ENCODE measurements around the gene MICU1. TPM values are rescaled to one million over a fixed set of nuclear protein-coding genes. Genes with fewer than 3 reads are reported as not detected.
"Not testable (repeated sequence)": the region's sequence is repeated elsewhere in the genome, so short reads cannot be mapped to it uniquely, and the experiment has no call there.

MICU1 gene
- total RNA-seq, 2 experiments from 2014 or later: 41.2 to 41.7 TPM

DNA sequence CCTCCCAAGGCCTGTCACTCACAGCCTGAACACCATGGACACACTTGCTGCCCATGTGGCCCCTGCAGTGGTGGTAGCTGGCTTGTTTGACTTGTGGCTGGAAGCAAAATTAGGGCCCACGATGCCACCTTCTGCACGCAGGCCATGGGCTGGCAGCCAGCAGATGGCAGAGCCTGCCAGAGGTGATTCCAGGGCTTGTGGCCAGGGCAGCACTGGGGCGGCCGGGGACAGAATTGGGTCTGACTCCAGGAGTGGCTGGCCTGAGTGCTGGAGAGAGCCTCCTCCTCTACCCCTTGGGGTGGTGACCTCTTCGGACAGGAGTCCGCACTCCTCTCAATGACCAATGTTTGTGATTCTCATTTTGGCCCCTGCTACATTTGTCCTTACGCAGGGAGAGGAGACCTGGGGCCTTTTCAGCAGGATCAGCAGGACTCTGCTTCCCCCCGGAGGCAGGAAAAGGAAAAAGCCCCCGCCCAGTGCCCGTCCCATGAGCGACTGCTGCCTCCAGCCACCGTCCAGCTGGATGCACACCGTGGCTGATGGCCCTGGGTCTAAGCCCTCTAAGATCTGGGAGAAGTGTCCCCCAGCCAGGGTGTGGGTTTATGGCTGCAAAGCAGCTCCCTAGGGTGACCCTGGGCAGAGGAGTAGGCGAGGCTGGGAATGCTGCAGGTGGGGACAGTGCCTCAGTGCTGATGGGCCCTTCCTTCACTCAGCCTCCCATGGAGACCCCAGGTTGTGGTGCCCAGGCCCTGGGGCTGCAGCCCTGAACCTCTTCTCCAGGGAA is 297.6 kb downstream of the MICU1 start:
- intact Hi-C loops (cut with micrococcal nuclease): no loop called here
- ChIA-PET CTCF (interaction anchor here (1.1 to 7.2 kb wide), 6 partner anchors 9 to 53 kb away, joined by 3 to 100 read pairs (median 6); partner anchors contain the start of gene DDIT4), POLR2A (interaction anchor here (0.6 to 12.2 kb wide), 10 partner anchors 9 to 719 kb away, joined by 3 to 240 read pairs (median 22); partner anchors contain the start of genes ANAPC16, ASCC1 and DDIT4)
- peak overlapping the region; percentile 99 for H3K27ac Mint-ChIP-seq
- peak; percentile 55 for DNase-seq
- H3K4me1 Mint-ChIP-seq (ENCODE audit: low read depth): peaks cover 71% of the 10 kb centered on the region
- H3K27me3 Mint-ChIP-seq: peaks cover 5% of the 10 kb centered on the region
- H3K4me3 Mint-ChIP-seq: peak overlapping the region; percentile 100
- H3K36me3 Mint-ChIP-seq: peaks cover 20% of the 10 kb centered on the region
- H3K9me3 Mint-ChIP-seq: peaks cover 5% of the 10 kb centered on the region

DNA sequence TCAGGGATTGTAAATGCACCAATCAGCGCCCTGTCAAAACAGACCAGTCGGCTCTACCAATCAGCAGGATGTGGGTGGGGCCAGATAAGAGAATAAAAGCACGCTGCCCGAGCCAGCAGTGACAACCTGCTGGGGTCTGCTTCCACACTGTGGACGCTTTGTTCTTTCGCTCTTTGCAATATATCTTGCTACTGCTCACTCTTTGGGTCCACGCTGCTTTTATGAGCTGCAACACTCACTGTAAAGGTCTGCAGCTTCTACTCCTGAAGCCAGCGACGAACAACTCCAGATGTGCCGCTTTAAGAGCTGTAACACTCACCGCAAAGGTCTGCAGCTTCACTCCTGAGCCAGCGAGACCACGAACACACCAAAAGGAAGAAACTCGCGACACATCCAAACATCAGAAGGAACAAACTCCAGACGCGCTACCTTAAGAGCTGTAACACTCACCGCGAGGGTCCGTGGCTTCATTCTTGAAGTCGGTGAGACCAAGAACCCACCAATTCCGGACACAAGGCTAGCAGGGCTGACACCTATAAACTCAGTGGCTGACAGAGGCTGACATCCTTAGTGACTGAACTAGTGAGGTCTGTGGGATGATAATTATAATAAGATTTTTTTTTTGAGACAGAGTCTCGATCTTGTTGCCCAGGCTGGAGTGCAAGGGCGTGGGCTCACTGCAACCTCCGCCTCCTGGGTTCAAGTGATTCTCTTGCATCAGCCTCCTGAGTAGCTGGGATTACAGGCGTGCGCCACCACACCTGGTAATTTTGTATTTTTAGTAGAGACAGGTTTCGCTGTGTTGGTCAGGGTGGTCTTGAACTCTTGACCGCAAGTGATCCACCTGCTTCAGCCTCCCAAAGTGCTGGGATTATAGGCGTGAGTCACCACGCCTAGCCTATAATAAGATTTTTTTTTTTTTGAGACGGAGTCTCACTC is 298.9 kb downstream of the MICU1 start:
- ChIA-PET POLR2A (interaction anchor here (0.6 to 12.2 kb wide), 18 partner anchors 9 to 110 kb away, joined by 3 to 240 read pairs (median 6); partner anchors contain the start of genes ANAPC16, ASCC1 and DDIT4), CTCF (interaction anchor here (0.6 to 7.2 kb wide), 22 partner anchors 9 to 279 kb away, joined by 3 to 100 read pairs (median 4); partner anchors contain the start of gene DDIT4)
- intact Hi-C loops (cut with micrococcal nuclease); H3K27me3 Mint-ChIP-seq; H3K9me3 Mint-ChIP-seq: not testable (repeated sequence)
- Mint-ChIP-seq H3K27ac (peak overlapping the region; percentile 99), H3K36me3 (peaks cover 20% of the 10 kb centered on the region), H3K4me3 (peak overlapping the region; percentile 100), H3K4me1 (ENCODE audit: low read depth) (peaks cover 73% of the 10 kb centered on the region)
- DNase-seq: peak; percentile 93

DNA sequence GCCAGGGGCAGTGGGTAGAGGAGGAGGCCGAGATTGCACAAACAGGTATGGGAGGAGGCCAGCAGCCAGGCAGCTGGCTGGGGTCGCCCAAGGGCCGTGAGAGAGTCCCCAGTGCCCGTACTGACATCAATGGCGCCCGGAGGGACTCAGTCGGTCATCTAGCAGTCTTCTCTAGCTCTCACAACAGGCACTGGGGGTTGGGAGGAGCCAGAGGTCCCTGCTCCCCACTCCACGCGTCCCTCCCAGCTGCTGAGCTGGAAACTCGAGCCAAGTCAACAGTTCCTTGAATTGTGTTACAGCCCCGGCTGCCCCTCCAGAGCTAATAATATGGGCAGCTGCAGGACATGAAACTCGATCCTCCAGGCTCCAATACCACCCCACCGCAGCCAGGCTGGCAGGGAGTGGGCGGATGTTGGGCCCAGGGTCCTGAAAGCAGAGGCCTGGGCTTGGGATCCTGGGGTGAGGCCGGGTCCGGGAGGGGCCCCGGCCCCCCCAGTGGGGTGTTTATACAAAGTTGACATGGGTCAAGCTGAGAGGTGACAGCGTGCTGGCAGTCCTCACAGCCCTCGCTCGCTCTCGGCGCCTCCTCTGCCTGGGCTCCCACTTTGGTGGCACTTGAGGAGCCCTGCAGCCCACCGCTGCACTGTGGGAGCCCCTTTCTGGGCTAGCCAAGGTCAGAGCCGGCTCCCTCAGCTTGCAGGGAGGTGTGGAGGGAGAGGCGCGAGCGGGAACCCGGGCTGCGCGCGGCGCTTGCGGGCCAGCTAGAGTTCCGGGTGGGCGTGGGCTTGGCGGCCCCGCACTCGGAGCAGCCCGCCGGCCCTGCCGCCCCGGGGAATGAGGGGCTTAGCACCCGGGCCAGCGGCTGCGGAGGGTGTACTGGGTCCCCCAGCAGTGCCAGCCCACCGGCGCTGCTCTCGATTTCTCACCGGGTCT is 300.4 kb downstream of the MICU1 start:
- H3K4me3 Mint-ChIP-seq; intact Hi-C loops (cut with micrococcal nuclease); H3K9me3 Mint-ChIP-seq; H3K27me3 Mint-ChIP-seq; DNase-seq: not testable (repeated sequence)
- ChIA-PET POLR2A (interaction anchor here (0.7 to 12.2 kb wide), 11 partner anchors 8 to 109 kb away, joined by 3 to 240 read pairs (median 9); partner anchors contain the start of genes ANAPC16, ASCC1 and DDIT4), CTCF (interaction anchor here (0.6 to 7.2 kb wide), 17 partner anchors 10 to 277 kb away, joined by 3 to 100 read pairs (median 5); partner anchors contain the start of gene DDIT4)
- Mint-ChIP-seq H3K36me3 (peaks cover 20% of the 10 kb centered on the region), H3K4me1 (ENCODE audit: low read depth) (peaks cover 71% of the 10 kb centered on the region), H3K27ac (peak overlapping the region; percentile 42)

DNA sequence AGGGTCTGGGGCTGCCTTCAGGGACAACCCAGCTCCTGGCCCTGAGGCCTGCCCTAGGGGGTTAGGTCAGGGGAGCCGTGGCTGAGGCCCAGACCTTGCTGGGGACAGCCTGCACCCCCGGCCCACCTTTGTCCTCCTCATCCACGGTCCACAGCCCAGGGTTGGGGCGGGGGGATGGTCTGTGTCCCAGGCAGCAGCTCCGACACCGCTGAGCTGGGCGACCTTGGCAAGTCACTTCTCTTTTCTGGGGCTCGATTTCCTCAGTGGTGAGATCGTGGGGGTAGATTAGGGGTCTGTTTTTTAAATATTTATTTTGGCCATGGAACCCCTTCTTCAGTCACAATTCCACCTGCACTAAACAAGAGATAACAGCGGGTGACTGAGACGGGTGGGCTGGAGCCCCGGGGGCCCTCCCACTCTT is 302.1 kb downstream of the MICU1 start:
- intact Hi-C loops (cut with micrococcal nuclease): no loop called here
- Mint-ChIP-seq H3K4me1 (ENCODE audit: low read depth) (peaks cover 69% of the 10 kb centered on the region), H3K9me3 (peaks cover 5% of the 10 kb centered on the region), H3K4me3 (no peak overlapping the region), H3K27ac (peak overlapping the region; percentile 100), H3K36me3 (peaks cover 16% of the 10 kb centered on the region), H3K27me3 (peaks cover 5% of the 10 kb centered on the region)
- DNase-seq: no peak
- CTCF ChIA-PET: interaction anchor here (6.3 kb wide), 1 partner anchor 10 kb away, joined by 67 read pairs; no protein-coding TSS in a partner anchor
- POLR2A ChIA-PET: interaction anchor here (0.7 to 9.4 kb wide), 4 partner anchors 8 to 108 kb away, joined by 3 to 219 read pairs (median 62); partner anchors contain the start of genes ANAPC16, ASCC1 and DDIT4

DNA sequence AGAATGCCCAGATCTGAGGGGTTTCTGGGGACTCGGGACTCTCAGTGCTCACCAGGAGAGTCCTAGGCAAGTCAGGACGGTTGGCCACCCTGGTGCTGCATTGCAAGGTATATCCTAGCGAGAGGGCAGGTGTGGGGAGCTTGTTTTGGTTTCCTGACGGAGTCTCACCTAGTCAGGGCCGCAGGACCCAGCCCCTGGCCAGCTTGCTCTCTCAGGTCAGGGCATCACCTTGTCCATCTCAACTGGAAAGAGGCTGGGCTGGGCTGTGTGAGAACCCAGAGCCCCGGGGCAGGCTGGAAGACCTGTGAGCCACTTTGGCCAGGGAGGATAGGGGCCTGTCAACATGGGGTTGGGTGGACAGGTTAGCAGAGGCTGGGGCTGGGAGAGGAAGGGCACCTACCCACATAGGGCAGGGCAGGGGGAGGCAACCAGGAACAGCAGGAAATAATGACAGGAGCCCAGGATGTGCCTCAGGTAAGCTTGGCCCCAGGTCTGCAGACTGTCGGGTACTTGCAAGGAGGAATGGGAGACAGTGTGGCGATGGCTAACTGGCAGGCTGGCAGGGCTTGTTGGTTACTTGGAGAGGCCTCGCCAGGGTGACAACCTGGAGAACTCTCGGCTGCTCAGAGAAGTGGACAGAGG is 302.6 kb downstream of the MICU1 start:
- H3K4me1 Mint-ChIP-seq (ENCODE audit: low read depth): peaks cover 70% of the 10 kb centered on the region
- ChIA-PET POLR2A (interaction anchor here (0.7 to 9.4 kb wide), 6 partner anchors 9 to 107 kb away, joined by 3 to 219 read pairs (median 47); partner anchors contain the start of genes ANAPC16, ASCC1 and DDIT4), CTCF (interaction anchor here (1.6 to 6.3 kb wide), 3 partner anchors 11 to 31 kb away, joined by 4 to 67 read pairs (median 15); no protein-coding TSS in a partner anchor)
- intact Hi-C loops (cut with micrococcal nuclease): no loop called here
- H3K27ac Mint-ChIP-seq: peak overlapping the region; percentile 100
- peaks cover 5% of the 10 kb centered on the region for H3K27me3 Mint-ChIP-seq
- H3K9me3 Mint-ChIP-seq: peaks cover 5% of the 10 kb centered on the region
- no peak overlapping the region for H3K4me3 Mint-ChIP-seq
- no peak for DNase-seq
- H3K36me3 Mint-ChIP-seq: peaks cover 17% of the 10 kb centered on the region

DNA sequence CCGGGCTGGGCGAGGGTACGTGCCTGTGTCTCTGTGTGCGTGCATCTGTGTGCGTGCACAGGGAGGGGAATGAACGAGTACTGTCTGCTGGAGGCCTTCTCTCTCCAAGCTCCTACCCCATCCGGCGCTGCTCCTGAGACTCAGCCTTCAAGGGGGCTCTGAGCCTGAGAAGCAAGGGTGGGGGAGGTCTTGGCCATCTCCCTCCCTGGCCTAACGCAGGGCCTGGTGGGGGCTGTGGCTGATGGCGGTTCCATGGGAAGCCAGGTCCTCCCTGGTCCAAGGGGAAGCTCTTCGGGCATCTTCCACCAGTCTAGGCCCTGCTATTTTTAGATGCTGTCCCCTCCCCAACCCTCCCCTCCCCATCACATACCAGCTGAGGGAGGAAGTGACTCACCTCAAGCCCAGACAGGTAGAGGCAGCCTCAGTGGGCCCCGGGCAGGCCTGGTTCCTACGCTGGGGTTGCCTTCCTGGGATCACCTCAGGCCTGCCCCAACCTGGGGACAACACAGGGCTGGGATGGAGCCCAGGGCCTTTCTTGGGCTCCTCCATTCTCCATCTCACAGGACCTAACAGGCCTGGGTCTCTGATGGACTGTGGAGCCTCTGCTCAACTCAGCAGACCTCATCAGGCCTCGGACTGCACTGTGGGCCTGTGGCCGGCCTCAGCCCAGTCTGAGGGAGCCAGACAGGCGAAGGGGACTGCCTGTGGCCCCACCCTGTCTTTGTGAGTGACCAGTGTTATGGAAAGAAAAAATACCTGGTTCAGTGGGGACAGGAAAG is 303.4 kb downstream of the MICU1 start:
- Mint-ChIP-seq H3K9me3 (peaks cover 5% of the 10 kb centered on the region), H3K4me3 (peak overlapping the region; percentile 59), H3K27me3 (peaks cover 5% of the 10 kb centered on the region), H3K36me3 (peaks cover 12% of the 10 kb centered on the region), H3K4me1 (ENCODE audit: low read depth) (peaks cover 68% of the 10 kb centered on the region), H3K27ac (peak overlapping the region; percentile 100)
- intact Hi-C loops (cut with micrococcal nuclease): no loop called here
- peak; percentile 79 for DNase-seq
- POLR2A ChIA-PET: interaction anchor here (1.8 to 9.4 kb wide), 5 partner anchors 12 to 61 kb away, joined by 9 to 219 read pairs (median 85); partner anchors contain the start of gene DDIT4
- CTCF ChIA-PET: interaction anchor here (1.6 to 6.3 kb wide), 4 partner anchors 11 to 47 kb away, joined by 4 to 67 read pairs (median 20); no protein-coding TSS in a partner anchor

DNA sequence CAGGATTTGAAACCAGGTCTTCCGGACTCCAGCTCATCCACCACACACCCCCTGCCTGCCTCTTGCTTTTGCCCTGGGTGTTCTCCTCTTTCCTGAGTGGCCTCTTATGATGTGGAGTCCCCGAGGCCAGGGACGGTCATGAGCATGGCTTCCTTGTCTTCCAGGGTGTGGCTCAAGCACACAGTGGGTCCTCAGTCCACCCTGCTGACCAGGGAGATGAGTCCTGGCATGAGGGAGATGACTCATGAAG is 303.9 kb downstream of the MICU1 start:
- H3K27ac Mint-ChIP-seq: peak overlapping the region; percentile 100
- ChIA-PET POLR2A (interaction anchor here (1.8 to 9.4 kb wide), 8 partner anchors 10 to 74 kb away, joined by 8 to 219 read pairs (median 40); partner anchors contain the start of gene DDIT4), CTCF (interaction anchor here (1.6 to 6.3 kb wide), 4 partner anchors 12 to 46 kb away, joined by 4 to 67 read pairs (median 20); no protein-coding TSS in a partner anchor)
- intact Hi-C loops (cut with micrococcal nuclease): no loop called here
- H3K9me3 Mint-ChIP-seq: peaks cover 5% of the 10 kb centered on the region
- H3K27me3 Mint-ChIP-seq: peaks cover 4% of the 10 kb centered on the region
- peaks cover 72% of the 10 kb centered on the region for H3K4me1 Mint-ChIP-seq (ENCODE audit: low read depth)
- DNase-seq: no peak
- H3K36me3 Mint-ChIP-seq: peaks cover 16% of the 10 kb centered on the region
- H3K4me3 Mint-ChIP-seq: peak overlapping the region; percentile 59

DNA sequence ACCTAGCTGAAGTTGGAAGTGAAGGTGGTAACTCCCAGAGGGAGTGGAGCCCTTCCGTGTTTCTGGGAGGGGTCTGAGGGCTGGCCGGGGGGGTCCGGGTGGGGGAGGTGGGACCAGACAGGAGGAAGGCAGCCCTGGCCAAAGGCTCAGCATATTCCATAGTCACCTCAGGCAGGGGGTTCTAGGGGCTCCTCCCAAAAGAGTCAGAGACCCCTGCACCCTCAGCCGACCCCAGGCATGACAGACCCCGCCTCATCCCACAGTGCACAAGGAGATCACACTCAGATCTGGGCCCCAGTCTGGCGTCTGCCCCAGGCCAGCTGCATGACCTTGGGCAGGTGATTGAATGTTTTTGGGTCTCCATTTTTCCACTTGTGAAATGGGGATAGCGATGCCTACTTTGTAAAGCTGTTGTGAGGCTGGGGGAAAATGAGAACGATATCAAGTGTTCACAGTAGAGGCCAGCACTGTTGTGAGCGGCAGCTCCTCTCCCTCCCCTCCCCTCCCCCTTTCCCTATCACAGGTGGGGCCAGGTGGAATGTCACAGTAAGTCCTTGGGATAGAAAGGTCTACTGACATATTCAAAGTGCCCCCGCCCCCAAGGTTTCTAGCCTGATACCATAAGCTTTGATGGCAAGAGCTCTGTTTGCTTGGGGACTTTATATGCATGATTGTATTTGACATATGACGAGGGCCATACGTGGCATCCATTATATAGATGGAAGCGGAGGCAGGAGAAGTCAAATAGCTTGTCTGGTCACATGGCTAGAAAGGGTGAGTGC is 304.4 kb downstream of the MICU1 start:
- Mint-ChIP-seq H3K9me3 (peaks cover 1% of the 10 kb centered on the region), H3K27ac (peak overlapping the region; percentile 100), H3K4me1 (ENCODE audit: low read depth) (peaks cover 72% of the 10 kb centered on the region), H3K27me3 (no peaks in the 10 kb centered on the region), H3K36me3 (peaks cover 10% of the 10 kb centered on the region), H3K4me3 (peak overlapping the region; percentile 85)
- POLR2A ChIA-PET: interaction anchor here (0.8 to 9.4 kb wide), 15 partner anchors 8 to 233 kb away, joined by 3 to 219 read pairs (median 17); partner anchors contain the start of genes ANAPC16, ASCC1, DDIT4 and SPOCK2
- intact Hi-C loops (cut with micrococcal nuclease): loop anchor here (2.0 kb wide), 1 partner anchor 49 kb away; the partner anchor contains the start of gene DDIT4
- DNase-seq: peak; percentile 25
- CTCF ChIA-PET: interaction anchor here (0.8 to 6.3 kb wide), 11 partner anchors 12 to 99 kb away, joined by 3 to 67 read pairs (median 8); no protein-coding TSS in a partner anchor

Measured in activated CD4-positive, alpha-beta memory T cell treated with anti-CD3 and anti-CD28 coated beads for 36 hours (primary cell).